Skin of body (tissue), 2 donors: ENCODE measurements around the gene MRFAP1L1. TPM values are rescaled to one million over a fixed set of nuclear protein-coding genes. Genes with fewer than 3 reads are reported as not detected.
"Not testable (repeated sequence)": the region's sequence is repeated elsewhere in the genome, so short reads cannot be mapped to it uniquely, and the experiment has no call there.

Experiments used
- DNase-seq: peaks from one replicate; lab custom pipeline; 2025; lab: John Stamatoyannopoulos, UW
- total RNA-seq: library from RNA; depleted of rRNA; stranded (reverse); fragments of >200 nt; gene quantifications from one replicate; pipeline ENCODE4 v1.2.3, GENCODE V29; 2014

MRFAP1L1 gene
- total RNA-seq, 1 donor from 2014 or later: 53.5 TPM

DNA sequence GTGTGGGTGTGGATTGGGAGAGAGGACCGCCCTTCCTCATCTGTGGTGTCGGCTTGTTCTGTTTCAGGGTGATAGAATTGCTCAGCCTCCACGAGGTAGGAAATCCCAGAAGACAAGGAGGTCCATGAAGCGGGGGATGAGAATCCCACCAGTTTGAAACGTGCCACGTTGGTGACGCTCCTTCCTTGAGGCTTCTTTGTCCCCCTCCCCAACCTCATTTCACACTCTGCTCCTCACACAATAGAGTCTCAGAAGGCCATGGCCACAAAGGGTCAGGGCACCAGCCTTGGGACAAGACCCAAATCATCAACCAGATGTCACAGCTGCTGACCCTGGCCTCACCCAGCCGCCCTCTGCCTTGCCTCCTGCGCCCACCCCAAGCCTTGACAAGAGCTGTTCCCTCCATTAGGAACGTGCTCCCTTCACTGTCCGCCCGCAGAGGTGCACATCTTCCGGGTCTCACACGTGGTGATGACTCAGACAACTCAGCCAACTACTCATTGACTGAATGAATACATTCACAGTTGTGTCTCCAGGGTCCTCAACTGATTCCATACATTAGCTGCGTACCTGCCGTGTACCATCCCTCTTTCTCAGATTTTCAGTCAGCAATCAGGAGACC lies 24.6 kb upstream of the MRFAP1L1 start:
- DNase-seq: no peak

DNA sequence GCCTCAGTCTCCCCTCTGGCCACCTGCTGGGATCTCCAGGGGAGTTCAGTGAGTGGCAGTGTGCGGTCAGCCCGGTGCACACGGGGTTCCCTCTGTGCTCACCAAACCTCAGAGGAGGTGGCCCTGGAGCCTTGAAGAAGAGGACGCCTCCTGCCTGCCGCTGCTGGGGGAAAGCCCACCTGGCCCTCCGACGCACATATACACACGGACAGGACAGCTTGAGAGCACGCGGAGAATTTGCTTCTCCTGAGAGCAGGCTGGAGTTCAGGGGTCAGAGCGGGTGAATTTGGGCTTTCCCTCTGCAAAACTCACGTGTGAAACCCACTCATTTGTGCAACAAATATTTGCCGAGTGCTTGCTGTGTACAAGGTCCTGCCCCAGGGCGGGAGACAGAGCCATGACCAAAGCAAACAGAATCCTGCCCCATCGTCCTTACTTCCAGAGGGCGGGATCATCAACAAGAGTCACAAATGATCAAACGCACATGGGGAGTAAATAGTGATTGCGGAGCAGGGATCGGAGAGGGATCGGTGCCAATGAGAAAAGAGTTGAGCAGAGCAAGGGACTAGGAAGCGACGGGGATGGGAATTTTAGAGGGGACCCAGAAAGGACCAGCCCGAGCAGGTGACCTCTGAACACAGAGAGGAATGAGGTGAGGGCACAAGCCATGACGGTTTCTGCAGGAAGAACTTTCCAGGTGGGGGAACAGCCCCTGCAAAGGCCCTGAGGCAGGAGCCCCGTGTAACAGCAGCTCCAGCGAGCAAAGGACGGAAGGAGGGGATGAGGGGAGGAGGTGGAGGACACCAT lies 23.9 kb upstream of the MRFAP1L1 start:
- no peak for DNase-seq

DNA sequence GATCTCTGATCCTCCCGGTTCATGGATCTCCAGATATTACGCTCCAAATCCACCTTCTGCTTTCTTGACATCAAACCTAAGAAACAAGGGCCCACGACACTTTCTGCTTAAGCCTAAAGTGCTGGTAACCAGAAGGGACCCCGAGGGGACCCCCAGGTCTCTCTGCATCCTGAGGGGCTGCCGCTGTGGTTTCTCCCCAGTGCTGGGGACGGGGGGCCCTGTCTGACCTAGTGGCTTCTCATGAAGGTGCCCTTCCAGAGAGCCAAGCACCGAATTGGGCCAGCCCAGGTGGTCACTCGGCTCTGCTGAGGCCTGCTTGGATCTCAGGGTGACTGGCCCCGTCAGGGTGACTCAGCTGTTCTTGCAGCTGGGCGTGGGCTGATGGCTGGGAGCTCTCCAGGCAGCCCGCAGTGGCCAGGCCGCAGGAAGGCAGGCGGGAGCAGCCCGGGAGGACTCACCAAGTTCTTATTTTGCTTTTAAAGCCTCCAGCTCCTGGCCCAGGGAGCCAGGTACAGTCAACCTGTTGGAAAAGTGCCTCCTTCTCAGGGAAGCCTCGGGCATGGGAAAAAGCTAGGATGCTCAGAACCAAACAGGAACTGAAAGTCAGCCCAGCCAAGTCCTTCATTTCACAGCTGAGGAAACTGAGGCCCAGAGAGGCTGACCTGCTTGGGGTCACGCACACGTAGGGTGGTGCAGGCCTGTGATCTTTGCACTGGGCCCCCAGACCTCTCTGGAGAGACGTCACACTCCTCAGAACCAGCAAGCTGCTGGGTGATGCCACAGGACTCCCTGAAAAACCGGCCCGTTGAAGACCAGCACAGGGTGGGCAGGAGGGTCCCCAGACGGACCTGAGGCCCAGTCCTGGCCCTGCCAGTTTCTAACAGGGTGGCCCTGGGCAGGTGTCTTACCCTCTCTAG lies 23.0 kb upstream of the MRFAP1L1 start:
- DNase-seq: no peak

DNA sequence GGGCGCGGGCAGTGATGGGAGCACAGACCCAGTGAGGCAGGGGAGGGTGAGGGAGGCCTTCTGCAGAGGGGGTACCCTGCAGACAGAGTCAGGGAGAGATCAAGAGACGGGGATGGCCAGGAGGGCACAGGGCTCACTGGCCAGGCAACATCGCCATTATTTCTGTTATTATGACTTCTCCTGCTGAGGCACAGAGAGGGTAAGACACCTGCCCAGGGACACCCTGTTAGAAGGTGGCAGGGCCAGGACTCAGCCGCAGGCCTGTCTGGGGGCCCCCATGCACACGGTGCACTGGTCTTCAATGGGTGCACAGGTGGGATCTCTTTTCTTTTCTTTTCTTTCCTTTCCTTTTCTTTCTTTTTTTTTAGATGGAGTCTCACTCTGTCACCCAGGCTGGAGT lies 22.1 kb upstream of the MRFAP1L1 start:
- no peak for DNase-seq

DNA sequence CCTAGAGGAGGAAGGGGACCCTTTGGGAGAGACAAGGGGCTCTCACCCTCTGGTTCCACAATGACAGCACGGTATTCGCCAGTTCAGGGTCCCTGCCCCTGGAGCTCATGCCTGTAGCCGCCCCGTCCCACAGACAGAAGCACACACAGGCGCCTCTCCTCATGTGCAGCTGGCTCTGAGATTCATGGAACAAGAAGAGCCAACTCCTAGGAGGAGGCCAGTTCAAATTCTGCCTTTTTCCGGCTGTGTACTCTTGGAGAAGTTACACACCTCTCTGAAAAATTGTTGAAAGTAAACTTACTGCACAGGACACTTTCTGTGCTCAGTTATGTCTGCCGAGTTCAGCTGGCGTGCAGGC lies 21.6 kb upstream of the MRFAP1L1 start:
- DNase-seq: no peak

DNA sequence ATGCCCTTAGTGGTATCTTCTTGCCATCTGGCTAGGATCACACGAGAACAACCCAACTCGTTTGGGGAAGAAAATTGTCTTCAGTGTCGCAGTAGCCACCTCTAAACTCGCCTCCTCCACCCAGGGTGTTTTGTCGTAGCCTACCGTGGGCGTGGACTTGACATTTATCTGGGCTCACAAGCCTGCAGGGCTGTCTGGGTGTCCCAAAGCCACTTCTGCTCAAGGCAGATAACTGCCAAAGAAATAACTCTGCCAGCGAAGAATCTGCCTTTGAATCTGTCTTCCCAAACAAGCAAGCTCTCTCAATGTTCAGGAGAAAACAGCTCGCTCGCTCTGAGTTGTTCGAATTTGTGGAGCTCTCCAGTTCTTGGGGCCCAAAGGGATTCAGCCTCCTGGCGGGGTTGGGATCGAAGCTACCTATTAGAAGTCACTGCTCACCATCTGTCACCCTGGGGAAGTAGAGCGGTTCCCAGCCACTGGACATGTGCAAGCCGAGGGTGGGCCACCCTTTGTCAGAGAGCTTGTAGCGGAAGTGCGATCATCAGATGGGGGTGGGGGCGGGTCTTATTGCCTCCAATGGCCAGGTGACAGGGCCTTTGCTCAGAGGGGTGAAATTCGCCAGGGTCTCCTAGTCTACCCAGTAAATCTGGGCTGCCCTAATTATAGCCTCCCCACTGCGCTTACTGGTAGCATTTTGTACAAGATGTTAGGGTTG lies 21.1 kb upstream of the MRFAP1L1 start:
- no peak for DNase-seq

DNA sequence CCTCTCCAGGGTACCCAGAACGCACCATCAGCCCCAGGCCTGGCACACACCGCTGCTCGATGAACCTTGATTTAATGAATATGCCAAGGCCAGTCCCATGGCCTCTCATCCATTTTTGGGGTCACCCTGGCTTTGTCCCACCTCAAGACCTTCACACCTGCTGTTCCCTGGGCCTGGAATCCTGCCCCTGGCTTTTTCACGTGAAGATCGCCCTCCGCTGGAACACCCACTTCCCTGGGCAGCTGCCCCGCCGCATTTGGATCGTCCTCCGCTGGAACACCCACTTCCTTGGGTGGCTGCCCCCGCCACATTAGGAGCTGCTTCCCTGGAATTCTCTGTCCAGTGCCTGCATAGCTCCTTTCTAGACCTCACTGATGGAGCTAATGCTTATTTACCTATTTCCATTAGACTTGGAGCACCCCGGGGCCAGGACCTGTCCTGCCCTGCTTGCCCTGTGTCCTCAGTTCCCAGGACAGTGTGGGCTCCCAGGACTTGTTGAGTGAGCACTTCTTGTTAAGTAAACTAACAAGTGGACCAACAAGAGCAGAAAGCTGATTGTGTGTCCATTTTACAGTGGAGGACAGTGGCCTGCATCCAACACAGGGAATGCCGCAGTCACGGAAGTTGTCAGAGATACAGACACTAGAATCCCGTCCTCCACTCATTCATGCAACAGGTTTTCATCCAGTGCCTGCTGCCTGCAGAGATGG lies 18.8 kb upstream of the MRFAP1L1 start:
- no peak for DNase-seq

DNA sequence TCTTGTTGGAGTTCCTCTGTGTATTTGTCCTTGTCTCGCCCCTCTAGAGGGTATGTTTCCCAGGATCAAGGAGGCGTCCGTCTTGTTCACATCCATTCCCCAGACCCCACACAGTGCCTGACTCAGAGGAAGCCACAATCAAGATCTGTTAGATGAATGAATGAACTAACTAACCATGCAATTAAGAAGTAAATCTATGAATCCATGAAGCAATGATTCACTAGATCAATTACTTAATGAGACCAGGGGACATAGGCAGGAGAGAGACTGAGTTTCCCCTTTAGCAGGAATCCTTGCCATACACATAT lies 18.2 kb upstream of the MRFAP1L1 start:
- DNase-seq: no peak

DNA sequence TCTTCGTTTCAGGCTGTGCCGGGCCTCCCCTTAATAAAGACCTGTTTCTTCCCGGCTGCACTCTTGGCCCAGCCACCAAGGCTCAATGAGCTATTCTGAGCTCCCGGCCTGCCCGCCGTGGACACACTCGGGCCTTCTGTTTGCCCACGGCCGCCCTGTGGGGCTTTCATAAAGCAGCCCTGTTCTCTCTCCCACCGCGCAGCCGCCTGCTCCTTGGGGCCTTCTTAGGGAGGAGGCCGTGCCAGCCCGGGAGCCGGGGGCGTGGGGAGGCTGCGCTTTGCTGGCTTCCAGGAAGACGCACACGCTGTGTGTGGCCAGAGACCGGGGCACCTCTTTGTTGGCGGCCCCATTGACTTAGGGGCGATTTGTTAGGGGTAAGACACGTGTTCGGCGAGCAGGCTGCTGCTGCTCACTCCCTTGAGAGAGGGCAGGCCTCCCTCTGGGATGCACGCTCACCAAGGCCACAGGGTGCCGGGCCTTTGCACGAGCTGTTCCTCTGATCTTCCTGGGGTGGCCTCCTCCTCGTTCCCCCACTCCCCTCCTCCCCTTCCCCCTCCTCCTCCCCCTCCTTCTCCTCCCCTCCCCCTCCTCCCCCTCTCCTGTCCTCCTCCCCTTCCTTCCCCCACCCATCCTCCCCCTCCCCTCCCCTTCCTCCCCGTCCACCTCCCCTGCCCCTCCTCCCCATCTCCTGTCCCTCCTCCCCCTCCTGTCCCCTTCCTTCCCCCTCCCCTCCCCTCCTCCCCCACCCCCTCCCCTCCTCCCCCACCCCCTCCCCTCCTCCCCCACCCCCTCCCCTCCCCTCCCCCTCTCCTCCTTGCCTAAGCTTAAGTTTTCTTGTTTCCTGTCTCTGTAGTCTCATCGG lies 17.6 kb upstream of the MRFAP1L1 start:
- no peak for DNase-seq

DNA sequence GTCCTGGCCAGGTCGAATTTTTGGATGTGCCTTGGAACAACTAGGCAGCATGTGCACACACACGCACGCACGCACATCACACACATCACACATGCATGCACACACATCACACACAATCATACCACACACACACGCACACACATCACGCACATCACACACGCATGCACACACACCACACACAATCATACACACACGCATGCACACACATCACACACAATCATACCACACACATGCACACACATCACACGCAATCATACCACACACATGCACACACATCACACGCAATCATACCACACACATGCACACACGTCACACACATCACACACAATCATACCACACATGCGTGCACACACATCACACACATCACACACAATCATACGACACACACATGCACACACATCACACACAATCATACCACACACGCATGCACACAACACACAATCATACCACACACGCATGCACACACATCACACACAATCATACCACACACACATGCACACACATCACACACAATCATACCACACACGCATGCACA lies 15.8 kb upstream of the MRFAP1L1 start:
- not testable (repeated sequence) for DNase-seq

DNA sequence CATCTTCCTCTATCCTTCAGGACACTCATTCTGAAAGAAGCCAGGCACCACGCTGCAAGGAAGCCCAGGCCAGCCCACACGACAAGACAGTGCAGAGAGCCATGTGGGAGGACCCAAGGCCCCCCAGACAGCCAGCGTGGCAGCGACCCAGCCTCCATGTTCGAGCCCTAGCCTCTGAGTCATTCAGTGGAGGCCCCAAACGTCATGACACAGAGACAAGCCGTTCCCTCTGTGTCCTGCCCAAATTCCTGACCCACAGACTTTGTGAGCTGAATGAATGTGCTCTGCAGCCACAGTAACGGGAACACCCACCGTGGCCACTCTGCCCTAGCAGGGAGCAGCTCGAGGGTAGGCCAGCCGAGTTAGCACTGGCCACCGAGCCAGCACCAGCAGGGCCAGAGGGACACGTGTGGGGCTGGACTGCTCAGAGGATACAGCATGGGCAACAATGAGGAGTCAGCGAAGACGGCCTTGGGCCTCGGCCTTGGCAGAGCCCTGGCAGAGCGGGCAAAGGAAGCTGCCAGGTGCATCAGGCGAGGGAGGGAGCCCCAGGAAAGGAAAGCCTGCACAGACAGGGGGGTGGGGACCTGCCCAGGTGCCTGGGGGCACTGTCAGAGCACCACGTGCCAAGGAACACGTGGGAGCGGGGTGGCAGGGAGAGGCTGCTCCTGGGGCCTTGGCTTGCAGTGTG lies 14.9 kb upstream of the MRFAP1L1 start:
- no peak for DNase-seq

DNA sequence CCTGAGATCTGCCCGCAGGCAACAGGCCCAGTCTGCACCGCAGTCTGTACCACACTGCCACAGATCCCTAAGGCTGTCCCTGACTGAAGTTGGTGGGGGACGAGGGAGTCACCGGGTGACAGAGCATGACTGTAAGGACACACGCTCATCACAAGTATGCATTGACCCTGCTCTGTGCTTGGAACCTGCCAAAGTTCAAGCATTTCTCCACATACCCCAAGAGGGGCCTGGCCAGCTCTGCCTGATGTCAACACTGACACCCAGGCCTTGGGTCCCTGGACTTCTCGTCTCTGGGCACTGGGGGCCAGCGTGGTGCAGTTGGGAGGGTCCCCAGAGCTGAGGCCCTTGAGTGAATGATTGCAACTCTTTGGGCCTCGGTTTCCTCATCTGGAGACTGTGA lies 14.2 kb upstream of the MRFAP1L1 start:
- no peak for DNase-seq

DNA sequence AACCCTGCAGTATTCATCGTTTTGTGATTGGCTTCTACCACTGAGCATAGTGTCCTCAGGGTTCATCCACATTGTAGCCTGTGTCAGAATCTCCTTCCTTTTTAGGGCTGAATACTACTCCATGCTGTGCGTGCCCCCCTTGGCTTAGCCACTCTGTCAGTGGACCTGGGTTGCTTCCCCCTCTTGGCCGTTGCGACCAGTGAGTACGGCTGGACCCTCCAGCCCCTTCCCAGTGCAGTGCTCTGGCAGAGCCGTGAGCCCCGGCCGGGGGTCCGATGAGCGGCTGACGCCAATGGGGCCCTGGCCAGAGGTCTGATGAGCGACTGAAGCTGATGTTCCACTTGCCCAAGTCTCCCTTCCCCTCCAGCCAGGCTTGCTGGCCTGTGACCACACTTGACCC lies 13.2 kb upstream of the MRFAP1L1 start:
- no peak for DNase-seq

DNA sequence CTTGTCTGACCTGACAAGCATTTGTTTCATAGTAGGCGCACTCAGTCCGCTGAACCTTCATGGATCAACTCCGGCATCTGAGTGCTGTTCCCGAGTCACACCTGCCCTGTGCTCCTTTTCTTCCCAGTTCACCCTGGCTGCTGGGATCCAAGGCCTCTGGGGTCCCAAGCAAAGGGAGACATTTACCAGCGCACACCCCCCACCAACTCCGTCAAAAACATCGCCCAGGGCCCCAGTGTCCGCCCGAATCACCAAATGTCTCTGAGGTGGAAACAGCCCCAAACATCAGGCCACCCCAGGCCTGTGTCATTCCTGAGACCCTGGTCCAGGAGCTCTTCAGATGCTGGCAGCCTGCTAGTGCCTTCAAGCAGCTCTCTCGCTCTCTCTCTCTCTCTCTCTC lies 11.5 kb upstream of the MRFAP1L1 start:
- no peak for DNase-seq

DNA sequence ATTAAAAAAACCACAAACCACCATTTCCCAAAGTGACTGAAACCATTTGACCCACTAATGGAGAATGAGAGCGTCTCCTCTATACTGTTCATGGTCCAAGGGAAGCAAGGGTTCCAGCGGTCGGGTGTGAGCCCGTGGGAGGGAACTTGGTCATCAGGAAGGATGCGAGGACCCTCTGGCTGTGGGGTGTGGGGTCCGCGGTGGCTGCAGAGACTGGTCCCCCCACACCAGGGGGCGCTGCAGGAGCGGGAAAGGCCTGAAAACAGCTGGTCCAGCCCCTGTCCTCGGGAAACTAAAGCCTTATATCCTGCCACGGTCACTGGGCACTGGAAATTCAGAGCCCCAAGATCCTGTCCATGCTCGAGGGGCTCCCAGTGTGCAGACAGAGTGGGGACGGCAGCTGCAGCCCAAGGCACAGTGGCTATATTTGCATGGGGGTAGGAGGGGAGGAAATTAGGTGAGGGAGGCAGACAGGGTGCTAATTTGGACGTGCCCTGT lies 10.6 kb upstream of the MRFAP1L1 start:
- DNase-seq: peak; percentile 51

DNA sequence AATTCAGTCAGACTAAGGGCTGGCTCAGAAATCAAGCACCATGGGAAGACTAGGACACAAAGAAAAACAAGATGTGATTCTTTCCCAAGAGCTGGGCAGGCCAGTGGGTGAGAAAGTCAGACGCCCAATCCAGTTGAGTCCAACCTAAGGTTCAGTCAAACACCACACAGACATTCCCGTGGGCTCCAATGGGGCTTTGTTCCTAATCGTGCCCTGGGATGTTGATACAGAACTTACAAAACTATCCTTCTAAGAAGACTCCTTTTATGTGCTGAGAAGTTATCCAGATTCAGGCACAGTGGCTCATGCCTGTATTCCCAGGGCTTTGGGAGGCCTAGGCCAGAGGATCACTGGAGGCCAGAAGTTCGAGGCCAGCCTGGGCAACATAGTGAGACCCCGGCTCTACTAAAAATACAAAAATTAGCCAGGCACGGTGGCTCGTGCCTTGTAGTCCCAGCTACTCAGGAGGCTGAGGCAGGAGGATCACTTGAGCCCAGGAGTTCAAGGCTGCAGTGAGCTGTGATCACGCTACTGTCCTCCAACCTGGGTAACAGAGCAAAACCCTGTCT lies 10.0 kb upstream of the MRFAP1L1 start:
- no peak for DNase-seq

DNA sequence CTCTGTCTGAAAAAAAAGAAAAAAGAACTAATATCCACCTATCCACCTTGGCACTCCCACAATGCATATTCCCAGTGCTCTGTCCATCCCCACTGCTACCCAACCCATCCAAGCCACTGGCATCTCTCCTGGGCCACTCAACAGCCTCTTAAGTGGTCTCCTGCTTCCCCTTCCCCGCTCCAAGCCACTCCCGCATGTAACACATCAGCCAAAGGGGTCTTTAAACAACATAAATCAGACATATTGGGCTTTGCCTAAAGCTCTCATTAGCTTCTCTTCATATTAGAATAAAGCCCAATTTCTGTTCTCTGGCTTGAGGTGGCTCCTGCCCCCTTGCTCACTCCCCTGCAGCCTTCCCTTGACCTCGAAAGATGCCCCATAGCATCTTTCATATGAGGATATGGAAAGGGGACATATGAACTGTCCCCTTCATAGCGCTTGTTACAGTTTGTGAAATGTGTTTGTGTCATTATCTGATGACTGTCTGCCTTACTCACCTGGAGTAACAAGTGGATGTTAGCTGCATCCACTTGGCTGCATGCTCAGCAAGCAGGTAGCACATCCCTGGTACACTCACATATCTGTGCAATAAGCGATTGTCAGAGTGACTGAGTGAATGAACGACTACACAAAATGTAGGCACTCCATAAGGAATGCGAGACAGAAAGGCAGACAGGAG lies 9.4 kb upstream of the MRFAP1L1 start:
- DNase-seq: no peak
